Caco-2 (cell line): Measurements from ENCODE around the gene PPP1R14B. TPM values are rescaled to one million over a fixed set of nuclear protein-coding genes. Genes with fewer than 3 reads are reported as not detected.
A peak's percentile ranks its signal among the peaks of the same experiment; 100 is the strongest.

ENCODE experiments used
- BruUV-seq: library from RNA; stranded (reverse); fragments of 400-500 nt; replicated peaks from 2 replicates; lab custom pipeline; 2021; lab: Mats Ljungman, UMichigan
- CTCF ChIA-PET: fragments of 300-600 bp; sonication (Branson Sonifier 250); formaldehyde crosslinking; loops from one replicate; lab custom pipeline; 2022; ENCODE audit warnings: antibody characterized with exemption; lab: Charles Lee
- POLR2A ChIA-PET: fragments of 300-600 bp; sonication (Branson Sonifier 250); formaldehyde crosslinking; loops from one replicate; lab custom pipeline; 2022; ENCODE audit warnings: antibody characterized with exemption; lab: Charles Lee
- DNase-seq, 2 experiments: peaks; one replicate each; pipeline versions ENCODE4 v3.0.0 to v3.0.0-alpha.2; 2020 to 2022
- H3K27me3 ChIP-seq: replicated peaks from 2 replicates; pipeline ENCODE4 v1.6.0; 2011; ENCODE audit warnings: low read length; ENCODE audit not compliant: control insufficient read depth, insufficient read depth
- H3K36me3 ChIP-seq: 2 replicates; pipeline ENCODE4 v1.5.1; 2011; ENCODE audit warnings: low read length; ENCODE audit not compliant: control insufficient read depth, insufficient read depth
- H3K4me1 ChIP-seq: fragments of 250-450 bp; sonication (Bioruptor Pico); 2 replicates; pipeline ENCODE4 v1.5.1; 2020; ENCODE audit warnings: mild to moderate bottlenecking
- H3K4me3 ChIP-seq: 2 replicates; pipeline ENCODE4 v1.5.1; 2011; ENCODE audit warnings: low read depth, mild to moderate bottlenecking, control low read depth, low read length
- H3K9me3 ChIP-seq: fragments of 250-450 bp; sonication (Bioruptor Pico); 2 replicates; pipeline ENCODE4 v1.5.1; 2020; ENCODE audit warnings: mild to moderate bottlenecking, moderate library complexity
- H3K27ac Mint-ChIP-seq: one replicate; pipeline ENCODE4 v1.8.0; 2022; ENCODE audit warnings: mixed read lengths; ENCODE audit not compliant: unreplicated experiment
- H3K27me3 Mint-ChIP-seq: one replicate; pipeline ENCODE4 v1.8.0; 2022; ENCODE audit warnings: mixed read lengths; ENCODE audit not compliant: insufficient read depth, unreplicated experiment
- H3K36me3 Mint-ChIP-seq: one replicate; pipeline ENCODE4 v1.8.0; 2022; ENCODE audit warnings: mild to moderate bottlenecking, mixed read lengths; ENCODE audit not compliant: insufficient read depth, unreplicated experiment
- H3K4me1 Mint-ChIP-seq: one replicate; pipeline ENCODE4 v1.8.0; 2022; ENCODE audit warnings: low read depth, mixed read lengths; ENCODE audit not compliant: unreplicated experiment
- H3K4me3 Mint-ChIP-seq: one replicate; pipeline ENCODE4 v1.8.0; 2022; ENCODE audit warnings: mild to moderate bottlenecking, moderate library complexity, mixed read lengths; ENCODE audit not compliant: unreplicated experiment
- H3K9me3 Mint-ChIP-seq: one replicate; pipeline ENCODE4 v1.8.0; 2022; ENCODE audit warnings: mixed read lengths; ENCODE audit not compliant: unreplicated experiment
- CTCF ChIP-seq, 2 experiments: fragments of 200-600 bp in 1 of 2; IDR thresholded peaks; 1 replicate in 1 of 2; 2 replicates in 1 of 2; pipeline versions ENCODE4 v1.5.1 to v1.8.0; 2011 to 2022; ENCODE audit warnings: antibody characterized with exemption in 1 of 2, control low read depth in 1 of 2, inconsistent platforms in 1 of 2, low read depth in 1 of 2, low read length in 1 of 2, mild to moderate bottlenecking in 1 of 2, moderate library complexity in 1 of 2; ENCODE audit not compliant: insufficient read depth in 1 of 2, severe bottlenecking in 1 of 2, unreplicated experiment in 1 of 2
- intact Hi-C: fragments of 100-400 bp; cut with micrococcal nuclease; formaldehyde crosslinking; loops from one replicate; pipeline ENCODE4 v1.10.0; 2022; ENCODE audit not compliant: unreplicated experiment
- total RNA-seq: library from RNA; stranded (reverse); gene quantifications from 2 replicates; pipeline ENCODE4 v1.2.3, GENCODE V29; 2022

PPP1R14B gene
- total RNA-seq, 1 experiment from 2014 or later = 162 TPM

GRCh38 chr11:64264371-64264852, 17.7 kb upstream of the PPP1R14B start:
- no peak for TF ChIP-seq CTCF (IDR thresholded peaks at IDR 0.05; ENCODE audit: insufficient read depth in 1 of 2, low read depth in 1 of 2, low read length in 1 of 2, severe bottlenecking in 1 of 2, unreplicated experiment in 1 of 2)
- intact Hi-C loops = no loop called here
- peaks cover 23% of the 10 kb centered on the region for H3K4me1 Mint-ChIP-seq
- no peaks in the 10 kb centered on the region for H3K27me3 ChIP-seq
- no peak for DNase-seq
- CTCF ChIA-PET = interaction anchor here (0.8 kb wide), 1 partner anchor 12 kb away, joined by 4 read pairs; no protein-coding TSS in a partner anchor
- H3K27me3 Mint-ChIP-seq = no peaks in the 10 kb centered on the region
- POLR2A ChIA-PET = no interaction called here
- peaks cover 83% of the 10 kb centered on the region for H3K36me3 Mint-ChIP-seq
- BruUV-seq = no TSS peak
- H3K36me3 ChIP-seq = peaks cover 4% of the 10 kb centered on the region
- H3K4me1 ChIP-seq = peaks cover 15% of the 10 kb centered on the region
- H3K9me3 ChIP-seq = no peaks in the 10 kb centered on the region
- H3K27ac Mint-ChIP-seq = no peak overlapping the region
- no peak overlapping the region for H3K4me3 ChIP-seq
- H3K9me3 Mint-ChIP-seq = no peaks in the 10 kb centered on the region
- H3K4me3 Mint-ChIP-seq = no peak overlapping the region

GRCh38 chr11:64263947-64264317, 17.2 kb upstream of the PPP1R14B start:
- Mint-ChIP-seq H3K36me3 (peaks cover 83% of the 10 kb centered on the region), H3K27ac (no peak overlapping the region), H3K4me1 (peaks cover 21% of the 10 kb centered on the region), H3K4me3 (no peak overlapping the region), H3K9me3 (no peaks in the 10 kb centered on the region), H3K27me3 (no peaks in the 10 kb centered on the region)
- H3K27me3 ChIP-seq = no peaks in the 10 kb centered on the region
- peaks cover 13% of the 10 kb centered on the region for H3K4me1 ChIP-seq
- TF ChIP-seq CTCF (IDR thresholded peaks at IDR 0.05; ENCODE audit: insufficient read depth in 1 of 2, low read depth in 1 of 2, low read length in 1 of 2, severe bottlenecking in 1 of 2, unreplicated experiment in 1 of 2) = no peak
- no peak for DNase-seq
- CTCF ChIA-PET = interaction anchor here (0.5 to 1.4 kb wide), 2 partner anchors 12 to 800 kb away, joined by 3 to 13 read pairs; no protein-coding TSS in a partner anchor
- H3K4me3 ChIP-seq = no peak overlapping the region
- H3K9me3 ChIP-seq = no peaks in the 10 kb centered on the region
- POLR2A ChIA-PET = no interaction called here
- no TSS peak for BruUV-seq
- intact Hi-C loops = no loop called here
- H3K36me3 ChIP-seq = peaks cover 4% of the 10 kb centered on the region

- no peaks in the 10 kb centered on the region for H3K27me3 Mint-ChIP-seq
- peaks cover 7% of the 10 kb centered on the region for H3K4me1 ChIP-seq
- H3K36me3 ChIP-seq = peaks cover 4% of the 10 kb centered on the region
- no peak overlapping the region for H3K4me3 ChIP-seq
- H3K4me3 Mint-ChIP-seq = no peak overlapping the region
- DNase-seq = peak in 1 of 2 experiments; percentile 28
- intact Hi-C loops = no loop called here
- no peaks in the 10 kb centered on the region for H3K9me3 ChIP-seq
- H3K9me3 Mint-ChIP-seq = no peaks in the 10 kb centered on the region
- H3K4me1 Mint-ChIP-seq = peaks cover 16% of the 10 kb centered on the region
- CTCF ChIA-PET = interaction anchor here (0.5 to 1.4 kb wide), 3 partner anchors 11 to 801 kb away, joined by 3 to 13 read pairs (median 3); no protein-coding TSS in a partner anchor
- H3K36me3 Mint-ChIP-seq = peaks cover 76% of the 10 kb centered on the region
- H3K27me3 ChIP-seq = no peaks in the 10 kb centered on the region
- POLR2A ChIA-PET = no interaction called here
- H3K27ac Mint-ChIP-seq = no peak overlapping the region
- no TSS peak for BruUV-seq
- TF ChIP-seq CTCF (IDR thresholded peaks at IDR 0.05; ENCODE audit: insufficient read depth in 1 of 2, low read depth in 1 of 2, low read length in 1 of 2, severe bottlenecking in 1 of 2, unreplicated experiment in 1 of 2) = no peak
Measured at GRCh38 chr11:64263021-64263946, 16.5 kb upstream of the PPP1R14B start.
